HG03097 (cell line): Measurements from ENCODE around the gene OR2L5.

Experiments
- ATAC-seq: cut with Tn5 transposase; IDR thresholded peaks from one replicate; pipeline ENCODE4 v1.9.1; 2021; ENCODE audit not compliant: unreplicated experiment, low FRiP score

Gene OR2L5, protein sequence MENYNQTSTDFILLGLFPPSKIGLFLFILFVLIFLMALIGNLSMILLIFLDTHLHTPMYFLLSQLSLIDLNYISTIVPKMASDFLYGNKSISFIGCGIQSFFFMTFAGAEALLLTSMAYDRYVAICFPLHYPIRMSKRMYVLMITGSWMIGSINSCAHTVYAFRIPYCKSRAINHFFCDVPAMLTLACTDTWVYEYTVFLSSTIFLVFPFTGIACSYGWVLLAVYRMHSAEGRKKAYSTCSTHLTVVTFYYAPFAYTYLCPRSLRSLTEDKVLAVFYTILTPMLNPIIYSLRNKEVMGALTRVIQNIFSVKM

DNA sequence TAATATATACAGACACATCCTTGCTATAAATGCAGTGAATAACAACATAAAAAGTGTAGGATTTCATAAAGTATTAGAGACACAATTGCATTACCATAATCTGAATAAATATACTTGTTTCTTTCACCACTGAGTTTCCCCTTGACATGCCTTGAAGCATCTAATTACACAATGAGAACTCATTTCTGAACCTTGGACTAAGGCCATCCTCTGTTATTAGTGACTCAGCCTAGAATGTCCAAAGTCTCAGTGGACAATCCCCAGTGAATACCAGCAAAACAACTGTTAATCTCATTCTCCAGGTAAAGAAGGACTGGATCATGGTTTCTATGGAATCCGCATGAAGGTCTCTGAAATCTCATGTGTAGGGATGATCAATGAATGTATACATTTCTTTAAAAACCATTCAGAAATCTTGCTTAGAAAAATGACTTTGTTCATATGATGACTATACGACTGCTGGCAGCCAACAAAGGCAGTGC lies at the start of gene OR2L5:
OR2L5 (plus strand) TSS at position 432 of the 482 bp plus-strand sequence. CDS start 8,288 bp downstream, outside the sequence.
- ATAC-seq: no peak

DNA sequence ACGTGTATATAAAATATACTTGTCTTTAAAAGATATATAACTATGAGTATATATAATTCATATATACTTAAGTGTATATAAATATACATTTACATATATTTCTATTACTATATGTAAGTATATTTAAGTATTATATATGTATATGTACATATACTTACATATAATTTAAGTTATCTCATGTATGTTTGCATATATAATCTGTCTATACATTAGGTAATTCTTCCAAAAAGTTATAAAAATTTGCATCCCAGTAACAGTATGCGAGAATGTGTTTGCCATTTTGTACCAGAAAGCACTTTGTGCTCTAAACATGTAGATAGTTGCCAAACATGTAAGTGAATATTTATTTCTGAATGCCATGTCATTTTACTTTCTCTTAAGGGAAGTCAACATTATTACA lies 48.5 kb upstream of the OR2L5 start, which contains the start of gene OR2AK2:
OR2AK2 (plus strand) TSS at position 301 of the 400 bp plus-strand sequence. CDS start 144 bp downstream, outside the sequence.
- ATAC-seq: no peak

DNA sequence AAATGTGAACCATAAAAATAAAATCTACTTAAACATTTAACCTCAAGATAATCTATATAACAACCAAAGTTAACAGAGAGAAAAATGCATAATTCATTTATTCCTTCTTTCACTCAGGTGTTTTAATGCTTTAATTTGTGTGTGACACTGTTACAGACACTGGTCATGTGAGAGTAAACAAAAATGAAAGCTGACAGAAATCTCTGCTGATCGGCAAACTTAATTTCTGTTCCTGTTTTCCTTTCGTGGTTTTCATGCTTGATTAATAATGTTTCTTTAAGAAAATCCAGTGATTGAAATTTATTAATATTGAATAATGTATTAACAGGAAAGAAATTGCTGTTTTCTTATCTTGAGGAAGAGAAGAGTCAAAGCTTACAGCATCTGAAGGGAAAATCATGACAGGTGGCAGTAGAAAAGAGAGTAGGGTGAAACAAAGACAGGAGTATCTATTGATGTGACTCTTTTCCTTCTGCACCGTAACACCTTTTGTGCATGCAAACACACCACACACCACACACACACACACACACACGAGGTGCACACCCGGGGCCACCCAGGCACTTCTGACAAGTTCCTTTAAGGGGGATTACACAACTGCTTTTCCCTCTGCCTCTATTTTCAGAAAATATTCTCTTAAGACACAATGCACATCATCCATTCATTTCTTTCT lies 46.8 kb upstream of the OR2L5 start:
- peak; percentile 90 for ATAC-seq

DNA sequence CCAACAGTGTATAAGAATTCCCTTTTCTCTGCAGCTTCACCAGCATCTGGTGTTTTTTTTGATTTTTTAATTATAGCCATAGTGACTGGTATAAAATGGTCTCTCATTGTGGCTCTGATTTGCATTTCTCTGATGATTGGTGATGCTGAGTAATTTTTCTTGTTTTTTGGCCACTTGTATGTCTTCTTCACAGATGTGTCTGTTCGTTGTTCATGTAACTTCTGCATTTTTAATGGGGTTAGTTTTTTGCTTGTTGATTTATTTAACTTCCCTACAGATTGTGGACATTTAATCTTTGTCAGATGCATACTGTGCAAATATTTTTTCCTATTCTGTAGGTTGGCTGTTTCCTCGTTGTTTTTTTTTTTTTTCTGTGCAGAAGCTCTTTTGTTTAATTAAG lies 20.5 kb upstream of the OR2L5 start:
- ATAC-seq: no peak

DNA sequence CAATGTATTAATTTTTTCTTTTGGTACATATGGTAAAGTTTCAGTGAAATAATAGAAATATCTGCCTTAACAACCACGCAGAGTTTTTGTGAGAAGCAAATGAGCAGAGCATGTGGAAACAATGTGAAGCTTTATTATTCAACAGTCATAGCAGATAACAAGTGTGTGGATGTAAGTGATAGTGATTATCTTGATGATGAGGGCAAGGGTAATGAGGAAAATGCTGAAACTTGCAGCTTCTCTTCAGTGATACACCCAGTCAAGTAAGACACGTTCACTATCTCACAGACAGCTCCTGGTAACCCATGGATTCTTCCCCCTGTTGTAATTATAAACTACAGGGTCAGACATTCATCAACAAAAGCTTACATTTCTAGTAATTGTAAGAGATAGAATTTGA lies 14.6 kb upstream of the OR2L5 start:
- no peak for ATAC-seq

DNA sequence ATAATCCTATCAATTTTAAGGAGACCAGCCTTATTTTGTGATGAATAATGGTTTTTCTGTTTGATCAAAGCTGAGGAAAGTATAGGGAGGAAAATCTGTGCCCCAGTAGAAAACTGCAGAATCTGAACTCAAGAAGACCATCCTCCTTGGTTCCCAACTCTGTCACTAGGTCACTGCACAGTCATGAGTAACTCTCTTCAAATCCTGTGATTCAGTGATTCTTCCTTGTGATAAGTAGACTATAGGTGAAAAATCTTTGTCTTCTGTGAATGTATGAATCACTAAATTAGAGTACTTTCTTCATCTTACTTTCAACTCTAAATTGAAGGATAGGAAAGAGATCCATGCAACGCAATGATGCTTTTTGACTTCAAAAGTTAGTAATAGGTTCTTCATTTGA lies 13.3 kb upstream of the OR2L5 start:
- no peak for ATAC-seq

DNA sequence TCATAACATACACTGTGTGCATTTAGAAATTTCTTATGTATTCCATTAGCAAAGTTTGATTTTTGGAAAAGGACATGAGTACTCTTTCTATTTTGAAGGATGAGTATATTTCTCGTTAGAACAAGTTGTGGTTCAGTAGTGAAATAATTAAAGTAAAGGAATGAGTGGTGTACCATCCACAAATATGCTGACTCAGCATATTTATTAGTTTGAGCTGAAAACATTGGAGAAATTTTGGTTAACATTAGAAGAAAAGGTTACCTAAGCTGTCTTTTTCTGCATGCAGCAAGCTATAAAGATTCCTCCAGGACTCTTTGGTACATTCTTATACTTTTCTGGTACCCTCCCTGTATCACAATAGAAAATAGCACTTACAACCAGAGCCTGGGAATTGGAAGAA lies 5.7 kb upstream of the OR2L5 start:
- no peak for ATAC-seq

DNA sequence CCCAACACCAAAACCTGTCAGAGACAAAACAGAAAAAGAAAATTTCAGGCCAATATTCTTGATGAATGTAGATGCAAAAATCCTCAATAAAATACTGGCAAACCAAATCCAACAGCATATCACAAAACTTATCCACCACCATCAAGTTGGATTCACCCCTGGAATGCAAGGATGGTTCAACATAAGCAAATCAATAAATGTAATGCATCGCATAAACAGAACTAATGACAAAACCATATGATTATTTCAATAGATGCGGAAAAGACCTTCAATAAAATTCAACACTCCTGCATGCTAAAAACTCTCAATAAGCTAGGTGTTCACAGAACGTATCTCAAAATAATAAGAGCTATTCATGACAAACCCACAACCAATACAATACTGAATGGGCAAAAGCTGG lies 3.8 kb upstream of the OR2L5 start:
- ATAC-seq: no peak

DNA sequence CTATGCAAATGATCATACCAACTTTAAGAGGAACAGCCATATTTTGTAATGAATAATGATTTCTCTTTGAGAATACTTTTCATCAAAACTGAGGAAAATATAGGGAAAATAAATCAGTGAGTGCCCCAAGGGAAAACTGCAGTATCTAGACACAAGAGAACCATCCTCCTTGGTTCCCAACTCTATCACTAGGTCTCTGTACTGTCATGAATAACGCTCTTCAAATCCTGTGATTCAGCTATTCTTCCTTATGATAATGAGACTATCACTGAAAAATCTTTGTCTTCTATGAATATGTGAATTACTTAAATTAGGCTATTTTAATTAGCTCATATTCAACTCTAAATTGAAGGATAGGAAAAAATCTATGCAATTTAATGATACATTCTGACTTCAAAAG lies 2.3 kb downstream of the OR2L5 start:
- no peak for ATAC-seq

DNA sequence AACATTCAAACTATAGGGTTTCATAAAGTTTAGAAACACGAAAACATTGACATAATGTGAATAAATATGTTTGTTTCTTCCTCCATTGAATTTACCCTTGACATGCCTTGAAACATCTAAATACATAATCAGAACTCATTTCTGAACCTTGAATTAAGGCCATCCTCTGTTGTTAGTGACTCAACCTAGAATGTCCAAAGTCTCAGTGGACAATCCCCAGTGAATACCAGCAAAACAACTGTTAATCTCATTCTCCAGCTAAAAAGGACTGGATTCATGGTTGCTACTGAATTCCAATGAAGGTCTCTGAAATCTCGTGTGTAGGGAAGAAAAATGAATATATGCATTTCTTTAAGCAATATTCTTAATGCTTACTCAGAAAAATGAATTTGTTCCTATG lies 16.3 kb downstream of the OR2L5 start, which contains the start of gene OR2L2:
OR2L2 (plus strand) TSS at position 301 of the 400 bp plus-strand sequence. CDS start 8,198 bp downstream, outside the sequence.
- ATAC-seq: no peak

DNA sequence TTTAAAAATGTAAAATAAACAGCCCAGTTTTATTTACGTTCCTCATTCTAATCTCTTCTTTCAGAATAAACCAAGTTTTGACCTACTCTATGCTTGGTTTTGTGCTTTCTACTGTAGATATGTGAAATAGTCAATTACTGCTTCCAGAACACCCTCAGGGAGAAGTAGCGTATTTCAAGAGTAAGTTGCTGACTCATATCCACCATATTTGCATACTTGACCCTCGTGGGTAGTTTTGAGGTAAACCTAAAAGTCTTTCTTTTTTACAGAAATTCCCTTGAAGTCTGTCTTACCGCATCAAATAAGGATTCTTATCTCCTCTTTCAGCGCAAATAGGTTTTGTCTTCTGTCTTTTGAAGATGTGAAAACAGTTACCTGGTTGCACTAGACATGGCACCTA lies 31.7 kb downstream of the OR2L5 start:
- ATAC-seq: no peak

DNA sequence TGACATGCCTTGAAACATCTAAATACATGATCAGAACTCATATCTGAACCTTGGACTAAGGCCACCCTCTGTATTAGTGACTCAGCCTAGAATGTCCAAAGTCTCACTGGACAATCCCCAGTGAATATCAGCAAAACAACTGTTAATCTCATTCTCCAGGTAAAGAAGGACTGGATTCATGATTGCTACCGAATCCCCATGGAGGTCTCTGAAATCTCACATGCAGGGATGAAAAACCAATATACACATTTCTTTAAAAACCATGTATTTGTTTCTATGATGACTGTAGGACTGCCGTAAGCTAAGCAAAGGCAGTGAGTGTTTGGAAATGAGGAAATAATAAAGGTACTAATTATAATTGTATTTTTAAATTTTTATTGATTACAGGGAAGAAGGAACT lies 33.1 kb downstream of the OR2L5 start, which contains the start of gene OR2L3:
OR2L3 (plus strand) TSS at position 301 of the 400 bp plus-strand sequence. CDS start 13,846 bp downstream, outside the sequence.
- ATAC-seq: no peak

DNA sequence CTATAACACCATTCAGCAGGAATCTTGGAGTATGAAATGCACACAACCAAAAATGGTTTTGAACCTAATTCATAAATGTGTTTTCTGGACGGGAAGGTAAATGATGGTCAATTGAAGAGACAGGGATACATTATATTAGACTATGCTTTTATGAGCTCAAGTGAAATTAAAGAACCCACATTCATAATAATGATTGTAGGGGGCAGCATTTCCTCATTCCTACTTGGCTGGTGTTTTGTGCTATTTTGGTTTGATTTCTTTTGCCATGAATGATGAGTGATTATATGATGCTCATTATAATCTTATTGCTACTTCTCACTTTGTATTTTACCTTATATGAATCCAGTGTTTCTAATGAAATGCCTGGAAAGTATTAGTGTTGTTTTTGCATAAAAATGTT lies 33.5 kb downstream of the OR2L5 start:
- no peak for ATAC-seq

DNA sequence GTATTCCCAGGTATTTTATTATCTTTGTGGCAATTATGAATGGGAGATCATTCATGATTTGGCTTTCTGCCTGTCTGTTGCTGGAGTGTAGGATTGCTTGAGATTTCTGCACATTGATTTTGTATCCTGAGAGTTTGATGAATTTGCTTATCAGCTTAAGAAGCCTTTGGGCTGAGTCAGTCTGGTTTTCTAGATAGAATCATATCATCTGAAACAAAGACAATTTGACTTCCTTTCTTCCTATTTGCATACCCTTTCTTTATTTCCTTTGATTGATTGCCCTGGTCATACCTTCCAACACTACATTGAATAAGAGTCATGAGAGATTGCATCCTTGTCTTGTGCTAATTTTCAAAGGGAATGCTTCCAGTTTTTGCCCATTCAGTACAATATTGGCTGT lies 41.2 kb downstream of the OR2L5 start:
- no peak for ATAC-seq

DNA sequence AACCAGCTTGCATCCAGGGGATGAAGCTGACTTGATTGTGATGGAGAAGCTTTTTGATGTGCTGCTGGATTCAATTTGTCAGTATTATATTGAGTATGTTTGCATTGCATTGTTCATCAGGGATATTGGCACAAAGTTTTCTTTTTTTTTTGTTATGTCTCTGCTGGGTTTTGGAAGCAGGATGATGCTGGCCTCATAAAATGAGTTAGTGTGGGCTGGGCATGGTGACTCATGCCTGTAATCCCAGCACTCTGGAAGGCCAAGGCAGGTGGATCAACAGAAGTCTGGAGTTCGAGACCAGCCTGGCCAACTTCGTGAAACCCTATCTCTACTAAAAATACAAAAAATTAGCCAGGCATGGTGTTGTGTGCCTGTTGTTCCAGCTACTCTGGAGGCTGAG lies 41.8 kb downstream of the OR2L5 start:
- no peak for ATAC-seq

DNA sequence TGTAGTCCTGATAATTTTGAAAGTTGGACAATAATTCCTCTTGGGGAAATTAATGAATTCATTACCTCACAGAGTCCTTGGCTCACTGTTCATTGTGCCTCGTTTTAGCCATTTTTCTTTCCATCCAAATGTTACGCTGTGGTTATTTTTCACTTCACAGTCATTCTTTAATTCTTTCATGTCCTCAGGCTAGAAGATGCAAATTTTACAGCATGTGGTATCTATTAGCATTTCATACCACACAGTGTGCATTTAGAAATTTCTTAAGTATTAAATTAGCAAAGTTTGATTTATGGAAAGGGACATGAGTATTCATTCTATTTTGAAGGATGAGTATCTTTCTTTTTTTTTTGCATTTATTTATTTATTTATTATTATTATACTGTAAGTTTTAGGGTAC lies 51.6 kb downstream of the OR2L5 start:
- no peak for ATAC-seq

DNA sequence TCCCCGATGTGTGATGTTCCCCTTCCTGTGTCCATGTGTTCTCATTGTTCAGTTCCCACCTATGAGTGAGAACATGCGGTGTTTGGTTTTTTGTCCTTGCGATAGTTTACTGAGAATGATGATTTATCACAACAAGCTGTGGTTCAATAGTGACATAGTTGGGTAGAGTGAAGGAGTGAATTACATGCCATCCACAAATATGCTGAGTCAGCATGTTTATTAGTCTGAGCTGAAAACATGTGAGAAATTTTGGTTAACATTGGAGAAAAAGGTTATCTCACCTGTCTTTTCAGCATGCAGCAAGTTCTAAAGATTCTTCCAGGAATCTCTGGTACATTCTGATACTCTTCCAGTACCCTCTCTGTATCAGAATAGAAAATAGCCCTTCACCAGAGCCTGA lies 52.1 kb downstream of the OR2L5 start:
- no peak for ATAC-seq
